HK-2 (cell line): ENCODE measurements around the gene CADPS2.
"Not testable (repeated sequence)": the region's sequence is repeated elsewhere in the genome, so short reads cannot be mapped to it uniquely, and the experiment has no call there.

Experiments
- DNase-seq: peaks from one replicate; pipeline ENCODE4 v3.0.0-alpha.2; 2018; ENCODE audit not compliant: unreplicated experiment

Gene CADPS2

DNA sequence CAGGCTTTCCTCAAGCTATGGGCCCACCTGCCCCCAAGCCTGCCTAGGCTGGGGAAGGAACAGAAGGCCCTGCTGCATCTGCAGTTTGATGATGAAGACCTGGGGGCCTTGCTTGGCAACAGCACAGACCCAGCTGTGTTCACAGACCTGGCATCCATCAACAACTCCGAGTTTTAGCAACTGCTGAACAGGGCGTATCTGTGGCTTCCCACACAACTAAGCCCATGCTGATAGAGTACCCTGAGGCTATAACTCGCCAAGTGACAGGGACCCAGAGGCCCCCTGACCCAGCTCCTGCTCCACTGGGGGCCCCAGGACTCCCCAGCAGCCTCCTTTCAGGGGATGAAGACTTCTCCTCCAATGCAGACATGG lies 36.3 kb downstream of the CADPS2 start:
- DNase-seq = no peak

DNA sequence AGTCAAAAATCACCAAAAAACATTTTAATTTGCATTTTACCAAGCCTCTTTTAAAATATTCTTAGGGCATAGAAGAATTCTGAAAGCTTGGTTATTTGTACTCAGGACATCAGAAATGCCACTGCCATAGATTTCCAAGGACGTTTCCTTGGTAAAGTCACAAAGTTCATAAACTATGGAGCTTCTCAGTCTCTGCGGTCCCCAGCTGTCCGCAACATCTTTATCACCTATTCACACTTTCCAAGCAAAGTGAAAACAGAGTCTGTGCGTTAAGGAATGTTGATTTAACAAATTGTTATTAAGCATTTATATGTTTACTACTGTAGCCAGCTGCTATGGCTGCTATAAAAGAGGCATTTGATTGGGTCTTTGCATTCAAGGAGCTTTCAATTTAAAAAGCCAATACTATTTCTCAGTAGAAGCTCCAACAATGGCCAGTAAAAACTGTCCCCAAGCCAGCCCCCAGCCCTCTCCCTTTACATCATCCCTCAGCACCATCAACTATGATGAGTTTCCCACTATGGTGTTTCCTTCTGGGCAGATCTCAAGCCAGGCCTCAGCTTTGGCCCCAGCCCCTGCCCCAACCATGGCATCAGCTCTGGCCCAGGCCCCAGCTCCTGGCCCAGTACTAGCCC lies 36.8 kb downstream of the CADPS2 start:
- DNase-seq = no peak

DNA sequence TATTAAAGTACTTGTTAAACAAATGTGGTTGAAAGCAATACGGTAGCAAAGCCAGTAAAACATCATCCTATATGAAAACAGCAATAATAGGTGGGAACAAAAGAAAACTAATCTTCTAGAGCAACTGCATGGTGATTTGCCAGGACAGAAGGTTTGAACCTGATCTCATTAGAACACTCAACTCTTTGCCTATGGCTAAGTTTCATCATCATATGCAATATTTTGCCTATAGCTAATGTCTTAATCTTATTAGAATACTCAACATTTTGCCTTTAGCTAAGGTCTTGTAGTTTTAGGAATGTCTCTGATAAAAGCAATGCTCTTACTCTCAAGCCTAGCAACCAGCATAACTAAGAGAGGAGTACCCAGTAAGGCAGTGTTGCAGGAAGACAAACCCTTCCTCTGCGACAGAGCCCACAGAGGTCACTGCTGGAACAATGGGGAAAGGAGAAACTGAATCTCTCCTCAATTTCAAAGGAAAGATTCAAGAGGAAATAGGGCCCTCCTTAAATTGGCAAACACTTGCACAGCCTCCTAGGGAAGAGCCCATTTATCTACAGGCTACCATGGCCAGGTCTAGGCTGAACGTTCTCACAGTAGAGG lies 38.3 kb downstream of the CADPS2 start:
- DNase-seq = no peak

DNA sequence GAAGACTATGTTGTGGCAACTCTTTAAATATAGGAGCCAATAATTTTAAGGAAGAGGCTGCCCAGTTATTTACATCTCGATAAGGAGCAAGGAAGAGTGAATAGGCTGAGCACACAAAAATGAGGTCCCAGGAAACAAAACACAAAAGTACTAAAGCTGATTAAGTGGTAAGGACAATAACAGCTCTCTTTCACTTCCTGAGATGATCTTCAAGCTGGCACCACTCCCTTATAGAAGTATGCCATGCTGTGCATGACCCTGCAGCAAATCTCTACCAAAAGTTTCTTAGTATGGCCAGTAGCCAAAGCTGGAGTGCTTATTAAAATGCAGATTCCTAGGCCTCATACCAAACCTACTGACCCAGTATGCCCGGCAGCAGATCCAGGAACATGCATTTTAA lies 39.7 kb downstream of the CADPS2 start:
- DNase-seq = no peak

DNA sequence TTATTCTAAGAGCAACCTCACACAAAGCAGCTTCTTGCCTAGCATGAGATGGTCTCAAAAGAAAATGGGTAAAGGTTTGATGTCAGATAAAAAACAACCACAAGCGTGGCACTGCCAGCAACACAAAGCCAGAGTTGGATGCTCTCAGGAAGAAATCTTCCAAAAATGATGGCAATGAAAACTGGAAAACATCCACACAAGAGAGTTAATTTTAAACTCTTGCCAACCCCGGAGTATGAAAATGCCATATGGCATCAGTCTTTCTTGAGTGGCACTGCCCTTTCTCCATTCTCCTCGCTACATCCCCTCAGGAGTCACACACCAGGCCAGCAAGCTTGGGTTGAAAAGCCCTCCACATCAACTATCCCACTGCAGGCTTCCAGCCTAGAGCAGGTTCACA lies 41.0 kb downstream of the CADPS2 start:
- no peak for DNase-seq

GRCh38 chr7:122844191-122844988 lies 41.9 kb downstream of the CADPS2 start:
- DNase-seq = no peak

GRCh38 chr7:122842971-122843370 lies 43.3 kb downstream of the CADPS2 start:
- no peak for DNase-seq

GRCh38 chr7:122836286-122836685 lies 50.0 kb downstream of the CADPS2 start:
- DNase-seq = not testable (repeated sequence)

- not testable (repeated sequence) for DNase-seq
Measured at GRCh38 chr7:122834571-122834942, 51.7 kb downstream of the CADPS2 start.

- DNase-seq = no peak
Measured at GRCh38 chr7:122833888-122834570, 52.2 kb downstream of the CADPS2 start.

DNA sequence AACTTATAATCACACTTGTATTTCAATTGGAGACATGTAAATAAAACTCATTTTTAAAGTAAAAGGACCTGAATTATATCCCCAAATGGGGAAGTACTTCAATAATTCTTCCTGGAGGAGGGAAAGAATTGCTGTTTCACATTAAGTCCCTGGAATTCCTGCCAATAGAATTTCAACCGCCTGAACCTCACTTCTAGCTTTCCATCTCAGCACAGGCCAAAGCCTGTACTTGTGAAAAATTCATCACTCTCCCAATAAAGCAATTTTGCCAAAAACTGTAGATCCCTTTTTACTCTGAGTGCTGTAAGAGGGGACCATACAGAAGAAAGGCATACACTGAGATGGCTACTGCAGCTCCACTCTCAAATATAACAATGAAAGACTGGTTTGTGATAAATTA lies 54.8 kb downstream of the CADPS2 start:
- DNase-seq = no peak

- no peak for DNase-seq
Measured at GRCh38 chr7:122829962-122830361, 56.3 kb downstream of the CADPS2 start.

GRCh38 chr7:122827763-122828162 lies 58.5 kb downstream of the CADPS2 start:
- no peak for DNase-seq

DNA sequence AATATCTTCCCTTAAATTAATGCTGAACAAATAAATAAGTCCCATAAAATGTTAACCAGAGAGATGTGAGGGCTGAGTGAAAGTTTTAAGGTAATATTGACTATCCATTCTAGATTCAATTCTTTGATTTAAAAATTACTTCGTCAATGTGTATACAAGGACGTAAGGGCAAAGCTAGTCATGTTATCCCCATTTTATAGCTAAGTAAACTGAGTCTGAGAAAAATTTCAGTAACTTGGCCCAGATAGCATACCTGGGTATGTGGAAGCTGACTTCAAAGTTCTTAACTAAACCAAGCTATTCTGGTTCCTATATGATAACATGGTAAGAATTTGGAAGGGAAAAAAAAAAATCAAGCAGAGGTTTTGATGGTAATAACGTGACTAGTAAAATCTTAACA lies 72.4 kb downstream of the CADPS2 start:
- DNase-seq = no peak

GRCh38 chr7:122803851-122804250 lies 82.4 kb downstream of the CADPS2 start:
- DNase-seq = no peak

GRCh38 chr7:122803323-122803722 lies 82.9 kb downstream of the CADPS2 start:
- DNase-seq = no peak

DNA sequence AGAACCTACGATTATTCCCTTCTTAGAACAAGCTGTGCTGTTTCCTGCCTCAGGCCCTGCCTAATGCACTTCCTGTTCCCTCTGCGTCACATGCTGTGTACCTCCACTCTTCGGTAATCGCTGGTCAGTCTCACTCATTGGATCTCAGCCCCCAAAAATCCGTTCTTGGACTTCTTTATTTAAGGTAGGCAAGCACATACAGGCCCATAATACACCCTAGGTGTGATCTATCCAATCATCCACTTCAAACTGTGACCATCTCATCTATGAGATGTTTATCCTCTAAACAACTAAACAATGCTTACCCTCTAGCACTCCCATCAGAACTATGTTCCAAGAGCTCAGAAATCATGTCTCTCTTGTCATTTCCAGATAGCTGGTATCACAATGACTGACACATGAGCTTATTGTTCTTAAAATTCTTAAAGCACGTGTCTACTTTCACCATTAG lies 83.9 kb downstream of the CADPS2 start:
- DNase-seq = no peak

DNA sequence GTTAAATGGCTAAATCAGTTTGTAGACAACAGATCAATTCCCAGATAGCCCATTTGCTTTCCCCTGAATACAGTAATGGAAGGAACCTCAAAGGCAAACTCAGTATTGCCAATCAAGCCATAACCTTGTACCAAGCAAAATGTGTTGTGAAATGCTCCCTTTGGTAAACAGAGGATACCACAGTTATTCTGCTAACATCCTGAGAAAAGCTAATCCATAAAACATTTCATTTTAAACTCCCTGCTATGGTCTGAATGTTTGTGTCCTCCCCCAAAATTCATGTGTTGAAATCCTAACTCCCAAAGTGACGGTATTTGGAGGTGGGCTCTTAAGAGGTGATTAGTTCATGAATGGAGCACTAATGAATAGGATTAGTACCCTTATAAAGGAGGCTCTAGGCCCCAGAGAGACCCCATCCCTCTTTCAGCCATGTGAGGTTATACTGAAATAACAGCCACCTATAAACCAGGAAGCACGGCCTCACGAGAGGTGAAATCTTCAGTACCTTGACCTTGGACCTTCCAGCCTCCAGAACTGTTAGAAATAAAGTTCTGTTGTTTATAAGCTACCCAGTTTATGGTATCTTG lies 94.2 kb downstream of the CADPS2 start:
- no peak for DNase-seq

DNA sequence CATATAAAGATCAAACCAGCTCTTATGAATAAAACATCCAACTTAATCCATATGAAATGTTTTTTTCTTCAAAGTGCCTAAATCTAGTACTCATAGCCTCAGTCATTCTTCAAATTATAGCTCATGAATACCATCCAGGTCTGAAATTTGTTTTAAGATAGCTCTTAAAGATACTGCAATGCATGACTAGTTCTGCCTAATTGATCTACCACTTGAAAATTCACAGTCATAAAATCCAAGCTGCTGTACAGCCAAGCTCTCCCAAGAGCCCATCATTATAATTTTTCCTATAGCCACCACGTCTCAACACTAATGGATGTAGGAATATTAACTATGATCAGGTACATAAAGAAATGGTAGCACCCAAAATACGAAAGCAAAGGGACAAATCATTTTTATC lies 95.7 kb downstream of the CADPS2 start:
- no peak for DNase-seq

- DNase-seq = no peak
Measured at GRCh38 chr7:122790132-122790531, 96.1 kb downstream of the CADPS2 start.

- DNase-seq = no peak
Measured at GRCh38 chr7:122789156-122789555, 97.1 kb downstream of the CADPS2 start.

GRCh38 chr7:122770686-122771335 lies 115.4 kb downstream of the CADPS2 start:
- DNase-seq = no peak
